Stomach (tissue), 4 donors: ENCODE data around the gene STXBP3.

Experiments used
- CTCF ChIP-seq, 7 experiments: fragments of 450-650 bp in 4 of 7; fragments of 200-600 bp in 3 of 7; sonication (generic) in 3 of 7; IDR thresholded peaks; one replicate each; pipeline ENCODE4 v1.5.1; 2016 to 2019; ENCODE audit warnings: antibody characterized with exemption in 7 of 7, control low read depth in 2 of 7, mild to moderate bottlenecking in 1 of 7
- EP300 ChIP-seq: sonication (generic); formaldehyde crosslinking; IDR thresholded peaks from one replicate; pipeline ENCODE4 v1.6.1; 2017; ENCODE audit warnings: antibody characterized with exemption
- POLR2A ChIP-seq, 4 donors: fragments of 450-650 bp; IDR thresholded peaks; one replicate each; pipeline ENCODE4 v1.6.1; 2016; ENCODE audit warnings: antibody characterized with exemption in 4 of 4, control low read depth in 2 of 4, mild to moderate bottlenecking in 1 of 4, moderate library complexity in 1 of 4
- POLR2AphosphoS5 ChIP-seq, 3 donors: sonication (generic); formaldehyde crosslinking; IDR thresholded peaks; one replicate each; pipeline ENCODE4 v1.6.1; 2016; ENCODE audit warnings: antibody characterized with exemption in 3 of 3

DNA sequence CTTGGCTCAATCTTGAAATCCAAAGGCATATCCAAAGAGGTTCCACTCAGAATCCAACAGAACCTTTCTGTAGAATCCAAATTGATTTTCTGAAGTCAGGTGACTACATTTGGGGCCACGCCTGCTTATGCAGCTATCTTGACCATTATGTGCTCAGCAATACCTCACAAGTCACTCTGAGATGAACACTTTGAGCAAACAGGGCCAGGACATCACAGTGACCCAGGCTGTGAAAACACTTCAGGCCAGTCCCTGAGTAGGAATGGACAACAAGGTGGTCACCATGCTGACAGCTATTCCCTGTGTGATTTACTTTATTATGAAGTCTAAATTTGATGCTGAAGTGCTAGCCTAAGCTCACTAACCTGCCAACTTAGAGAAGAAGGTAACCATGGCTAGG, 110.5 kb downstream of the STXBP3 start, which contains the start of gene AKNAD1:
- TF ChIP-seq CTCF (IDR thresholded peaks at IDR 0.05) (no peak), POLR2A (IDR thresholded peaks at IDR 0.05) (no peak), POLR2AphosphoS5 (IDR thresholded peaks at IDR 0.05) (no peak), EP300 (no peak)
